Jurkat, Clone E6-1 (cell line): ENCODE data around the gene NELFE. TPM values are rescaled to one million over a fixed set of nuclear protein-coding genes. Genes with fewer than 3 reads are reported as not detected.
"Not testable (repeated sequence)": the region's sequence is repeated elsewhere in the genome, so short reads cannot be mapped to it uniquely, and the experiment has no call there.

ENCODE experiments used
- DNase-seq: peaks from one replicate; pipeline ENCODE4 v3.0.0-alpha.2; 2011; ENCODE audit warnings: low read depth, low spot score
- H3K4me3 ChIP-seq: 2 replicates; pipeline ENCODE4 v1.5.1; 2011; ENCODE audit warnings: mild to moderate bottlenecking, low read length, control low read depth, moderate library complexity
- polyA plus RNA-seq: library from polyadenylated mRNA; unstranded; fragments of >200 nt; gene quantifications from one replicate; pipeline ENCODE4 v1.2.1, GENCODE V29; 2012; ENCODE audit warnings: missing spikeins; ENCODE audit not compliant: insufficient read length, insufficient read depth

NELFE gene, protein sequence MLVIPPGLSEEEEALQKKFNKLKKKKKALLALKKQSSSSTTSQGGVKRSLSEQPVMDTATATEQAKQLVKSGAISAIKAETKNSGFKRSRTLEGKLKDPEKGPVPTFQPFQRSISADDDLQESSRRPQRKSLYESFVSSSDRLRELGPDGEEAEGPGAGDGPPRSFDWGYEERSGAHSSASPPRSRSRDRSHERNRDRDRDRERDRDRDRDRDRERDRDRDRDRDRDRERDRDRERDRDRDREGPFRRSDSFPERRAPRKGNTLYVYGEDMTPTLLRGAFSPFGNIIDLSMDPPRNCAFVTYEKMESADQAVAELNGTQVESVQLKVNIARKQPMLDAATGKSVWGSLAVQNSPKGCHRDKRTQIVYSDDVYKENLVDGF
- polyA plus RNA-seq: 208 TPM

DNA sequence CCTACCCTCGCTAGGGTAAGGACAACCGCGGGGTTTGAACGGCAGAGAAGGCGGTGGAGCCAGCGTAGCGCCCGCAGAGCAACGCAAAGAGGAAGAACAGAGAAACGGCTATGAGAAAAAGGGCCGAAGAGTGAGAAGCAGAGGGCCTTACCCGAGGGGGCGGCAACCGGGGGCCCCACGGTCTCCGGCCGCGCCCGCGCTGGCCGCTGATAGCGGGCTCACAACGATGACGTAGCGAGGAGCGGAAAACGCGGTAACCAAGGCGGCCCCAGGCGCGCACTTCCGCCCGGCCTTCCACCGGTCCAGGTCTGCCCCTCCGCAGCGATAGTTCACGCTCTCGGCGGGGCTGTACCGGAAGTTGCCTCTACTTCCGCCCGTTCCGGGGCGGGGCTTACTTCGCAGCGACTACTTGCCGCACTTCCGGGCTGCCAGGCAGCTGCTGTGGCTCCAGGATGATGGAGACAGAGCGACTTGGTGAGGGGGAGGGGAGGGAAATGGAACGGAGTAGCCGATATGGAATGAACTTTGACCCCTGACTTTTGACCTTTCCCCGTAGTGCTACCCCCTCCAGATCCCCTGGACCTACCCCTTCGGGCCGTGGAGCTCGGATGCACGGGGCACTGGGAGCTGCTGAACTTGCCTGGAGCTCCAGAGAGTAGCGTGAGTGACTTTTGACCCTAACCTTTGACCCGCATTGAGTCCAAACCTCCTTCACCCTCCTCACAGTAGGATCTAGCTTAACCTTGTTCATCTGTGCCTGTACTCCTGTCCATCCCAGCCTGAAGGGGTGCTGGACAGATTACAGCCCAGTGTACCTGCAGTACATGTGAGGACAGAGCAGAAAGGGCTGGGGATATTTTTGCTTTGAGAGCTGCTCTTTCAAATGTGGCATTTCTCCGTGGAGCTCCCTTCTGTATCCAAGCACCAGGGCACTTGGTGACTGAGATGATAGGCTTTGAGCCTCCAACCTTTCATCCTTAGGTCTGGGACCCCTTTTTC, at the start of gene NELFE, which contains the start of gene SKIC2:
TSS of gene NELFE (minus strand) at position 231 of the 999 bp plus-strand sequence. CDS start 525 bp downstream, outside the sequence.
TSS of gene SKIC2 (plus strand) at position 435 of the 999 bp plus-strand sequence. CDS start at position 453, 18 bp downstream.
- peak within 1 kb of the TSS; percentile 99 for H3K4me3 ChIP-seq
- DNase-seq: peak; percentile 96

DNA sequence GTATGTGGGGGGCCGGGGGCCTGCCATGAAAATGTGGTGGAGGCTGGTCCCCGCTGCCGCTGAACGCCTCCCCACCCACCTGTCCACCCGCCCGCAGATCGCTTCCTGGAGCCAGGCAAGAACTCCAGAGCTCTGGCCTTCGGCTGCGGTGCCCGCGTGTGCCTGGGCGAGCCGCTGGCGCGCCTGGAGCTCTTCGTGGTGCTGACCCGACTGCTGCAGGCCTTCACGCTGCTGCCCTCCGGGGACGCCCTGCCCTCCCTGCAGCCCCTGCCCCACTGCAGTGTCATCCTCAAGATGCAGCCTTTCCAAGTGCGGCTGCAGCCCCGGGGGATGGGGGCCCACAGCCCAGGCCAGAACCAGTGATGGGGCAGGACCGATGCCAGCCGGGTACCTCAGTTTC, 49.3 kb upstream of the NELFE start:
- H3K4me3 ChIP-seq, DNase-seq: not testable (repeated sequence)

DNA sequence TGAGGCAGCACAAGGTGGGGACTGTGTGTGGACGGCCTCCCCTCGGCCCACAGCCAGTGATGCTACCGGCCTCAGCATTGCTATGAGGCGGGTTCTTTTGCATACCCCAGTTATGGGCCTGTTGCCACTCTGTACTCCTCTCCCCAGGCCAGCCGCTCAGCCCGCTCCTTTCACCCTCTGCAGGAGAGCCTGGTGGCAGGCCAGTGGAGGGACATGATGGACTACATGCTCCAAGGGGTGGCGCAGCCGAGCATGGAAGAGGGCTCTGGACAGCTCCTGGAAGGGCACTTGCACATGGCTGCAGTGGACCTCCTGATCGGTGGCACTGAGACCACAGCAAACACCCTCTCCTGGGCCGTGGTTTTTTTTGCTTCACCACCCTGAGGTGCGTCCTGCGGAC, 48.3 kb upstream of the NELFE start:
- H3K4me3 ChIP-seq, DNase-seq: not testable (repeated sequence)

DNA sequence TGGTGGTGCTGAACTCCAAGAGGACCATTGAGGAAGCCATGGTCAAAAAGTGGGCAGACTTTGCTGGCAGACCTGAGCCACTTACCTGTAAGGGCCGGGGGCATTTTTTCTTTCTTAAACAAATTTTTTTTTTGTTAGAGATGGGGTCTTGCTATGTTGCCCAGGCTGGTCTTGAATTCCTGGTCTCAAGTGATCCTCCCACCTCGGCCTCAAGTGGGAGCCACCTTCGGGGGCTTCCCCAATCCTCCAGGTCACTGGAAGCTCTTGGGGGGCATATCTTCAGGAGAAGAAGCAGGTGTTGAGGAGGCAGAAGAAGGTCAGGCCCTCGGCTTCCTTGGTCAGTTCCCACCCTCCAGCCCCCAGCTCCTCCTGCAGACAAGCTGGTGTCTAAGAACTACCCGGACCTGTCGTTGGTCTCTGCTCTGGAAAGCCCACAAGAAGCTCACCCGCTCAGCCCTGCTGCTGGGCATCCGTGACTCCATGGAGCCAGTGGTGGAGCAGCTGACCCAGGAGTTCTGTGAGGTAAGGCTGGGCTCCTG, 47.3 kb upstream of the NELFE start:
- H3K4me3 ChIP-seq, DNase-seq: not testable (repeated sequence)

DNA sequence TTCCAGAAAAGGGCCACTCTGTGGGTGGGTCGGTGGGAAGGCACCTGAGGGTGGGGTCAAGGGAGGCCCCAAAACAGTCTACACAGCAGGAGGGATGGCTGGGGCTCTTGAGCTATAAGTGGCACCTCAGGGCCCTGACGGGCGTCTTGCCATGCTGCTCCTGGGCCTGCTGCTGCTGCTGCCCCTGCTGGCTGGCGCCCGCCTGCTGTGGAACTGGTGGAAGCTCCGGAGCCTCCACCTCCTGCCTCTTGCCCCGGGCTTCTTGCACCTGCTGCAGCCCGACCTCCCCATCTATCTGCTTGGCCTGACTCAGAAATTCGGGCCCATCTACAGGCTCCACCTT, 46.7 kb upstream of the NELFE start:
- not testable (repeated sequence) for H3K4me3 ChIP-seq, DNase-seq

DNA sequence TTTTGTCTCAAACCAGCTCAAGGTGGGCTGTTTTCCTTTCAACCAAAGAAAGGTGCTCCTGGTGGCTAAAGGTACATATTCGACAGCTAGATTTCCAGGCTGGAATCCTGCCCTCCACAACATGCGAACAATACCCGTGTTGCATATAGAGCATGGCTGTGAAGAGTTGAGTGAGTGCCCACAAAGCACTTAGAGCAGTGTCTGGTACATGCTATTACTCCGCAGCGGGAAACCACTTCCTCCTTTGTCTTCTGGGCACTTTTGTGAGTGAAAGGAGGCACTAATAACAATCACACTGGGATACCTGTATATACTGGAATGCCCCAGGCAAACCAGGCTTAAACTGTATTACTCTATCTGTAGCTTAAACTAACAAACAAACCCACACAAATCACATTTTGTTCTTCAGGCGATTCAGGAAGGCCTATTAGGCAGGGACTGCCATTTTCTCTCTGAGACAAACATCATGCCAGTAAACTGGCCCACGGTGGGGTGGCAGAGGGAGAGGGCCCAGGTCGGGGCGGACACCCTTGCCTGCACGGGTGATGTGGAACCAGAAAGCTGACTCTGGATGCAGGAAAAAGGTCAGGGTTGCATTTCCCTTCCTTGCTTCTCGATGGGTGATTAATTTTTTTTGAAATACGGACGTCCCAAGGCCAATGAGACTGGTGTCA, 46.2 kb upstream of the NELFE start:
- not testable (repeated sequence) for DNase-seq, H3K4me3 ChIP-seq

DNA sequence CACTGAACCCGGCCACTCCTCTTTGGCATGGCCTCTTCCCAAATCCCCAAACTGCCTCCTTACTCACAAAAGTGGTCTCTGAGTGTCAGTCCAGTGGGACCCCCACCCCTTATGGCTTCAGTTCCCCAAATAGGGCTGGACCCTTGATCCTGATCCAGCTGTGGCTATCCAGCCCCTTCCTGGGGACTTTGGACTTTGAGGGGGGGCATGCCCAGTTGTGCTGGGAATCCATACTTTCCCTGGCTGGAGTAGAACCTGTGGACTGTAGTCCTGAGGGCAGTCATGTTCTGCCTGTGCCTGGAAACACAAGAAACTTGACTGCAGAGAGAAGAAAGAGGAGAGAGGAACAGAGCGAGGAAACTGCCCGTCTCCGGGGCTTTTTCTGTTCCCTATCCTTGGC, 45.6 kb upstream of the NELFE start:
- not testable (repeated sequence) for H3K4me3 ChIP-seq

DNA sequence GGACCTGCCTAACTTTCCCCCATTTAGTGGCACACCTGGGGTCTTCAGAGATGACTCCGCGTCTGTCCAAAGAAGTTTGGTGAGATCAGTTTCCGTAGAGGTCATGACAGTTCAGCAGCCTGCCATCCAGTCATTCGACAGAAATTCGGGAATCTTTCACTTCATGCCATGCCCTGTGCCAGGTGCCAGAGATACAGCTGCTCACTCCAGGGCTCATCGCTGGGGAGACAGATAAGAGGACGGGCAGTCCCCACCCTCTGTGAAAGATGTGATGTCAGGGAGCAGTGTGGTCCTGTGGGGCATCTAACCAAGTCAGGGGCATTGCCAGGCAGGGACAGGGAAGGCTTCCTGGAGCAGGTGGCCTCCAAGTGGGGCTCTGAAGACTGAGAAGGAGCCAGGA, 44.5 kb upstream of the NELFE start:
- H3K4me3 ChIP-seq, DNase-seq: not testable (repeated sequence)

More for the DNA sequence above, 45.6 kb upstream of the NELFE start:
- DNase-seq: not testable (repeated sequence)

DNA sequence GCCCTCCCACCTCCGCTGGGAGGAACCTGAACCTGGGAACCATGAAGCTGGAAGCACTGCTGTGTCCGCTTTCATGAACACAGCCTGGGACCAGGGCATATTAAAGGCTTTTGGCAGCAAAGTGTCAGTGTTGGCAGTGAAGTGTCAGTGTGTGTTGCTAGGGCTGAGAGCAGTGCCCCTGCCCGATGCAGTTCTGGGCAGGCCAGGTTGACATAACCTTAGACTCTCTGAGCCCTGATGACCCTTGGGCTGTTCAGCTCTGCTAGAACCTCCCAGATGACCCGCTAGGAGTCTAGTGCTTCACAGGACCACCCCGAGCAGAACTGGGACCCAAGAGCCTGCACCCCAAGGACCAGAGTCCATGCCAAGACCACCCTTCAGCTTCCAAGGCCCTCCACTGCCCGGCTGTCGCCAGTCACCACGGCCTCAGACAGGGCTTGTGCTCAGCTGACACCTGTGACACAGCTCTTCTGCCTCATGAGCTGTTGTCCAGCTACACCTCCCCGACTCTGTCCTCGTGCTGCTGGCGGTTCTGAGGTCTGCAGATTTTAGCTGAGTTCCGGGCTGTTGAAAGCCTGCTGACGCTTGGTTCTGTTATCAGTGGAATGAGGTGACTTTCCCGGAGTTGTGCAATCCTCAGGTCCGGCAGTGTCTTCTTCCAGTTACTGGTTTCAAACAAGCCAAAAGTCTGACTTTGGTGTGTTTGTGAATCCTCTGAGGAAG, 43.9 kb upstream of the NELFE start:
- not testable (repeated sequence) for H3K4me3 ChIP-seq

DNA sequence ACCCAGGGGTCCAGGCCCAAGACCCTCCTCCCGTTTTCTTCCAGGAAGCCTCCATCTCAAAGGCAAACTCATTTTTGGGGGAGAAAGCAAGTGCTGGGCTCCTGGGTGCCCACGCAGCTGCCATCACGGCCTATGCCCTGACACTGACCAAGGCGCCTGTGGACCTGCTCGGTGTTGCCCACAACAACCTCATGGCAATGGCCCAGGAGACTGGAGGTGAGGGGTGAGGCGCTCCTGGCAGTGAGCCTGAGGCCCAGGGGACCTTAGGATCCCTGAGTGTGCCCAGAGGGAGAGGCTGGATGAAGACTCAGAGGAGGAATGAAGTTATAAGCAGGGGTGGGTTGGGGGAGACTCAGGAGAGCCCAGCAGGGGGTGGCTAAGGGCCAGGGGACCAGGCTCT, 37.6 kb upstream of the NELFE start:
- DNase-seq, H3K4me3 ChIP-seq: not testable (repeated sequence)

More for the DNA sequence above, 43.9 kb upstream of the NELFE start:
- DNase-seq: not testable (repeated sequence)

DNA sequence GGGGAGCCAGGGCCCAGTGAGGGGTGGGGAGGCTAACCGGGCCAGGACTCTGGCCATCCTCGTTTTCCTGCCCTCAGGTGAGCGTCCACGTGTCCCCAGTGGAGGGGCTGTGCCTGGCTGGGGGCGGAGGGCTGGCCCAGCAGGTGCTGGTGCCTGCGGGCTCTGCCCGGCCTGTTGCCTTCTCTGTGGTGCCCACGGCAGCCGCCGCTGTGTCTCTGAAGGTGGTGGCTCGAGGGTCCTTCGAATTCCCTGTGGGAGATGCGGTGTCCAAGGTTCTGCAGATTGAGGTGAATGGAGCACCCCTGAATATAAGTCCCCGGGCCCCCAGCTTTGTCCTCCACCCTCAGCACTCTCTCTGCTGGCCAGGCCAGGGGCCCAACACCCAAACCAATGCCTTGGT, 35.6 kb upstream of the NELFE start:
- H3K4me3 ChIP-seq, DNase-seq: not testable (repeated sequence)

DNA sequence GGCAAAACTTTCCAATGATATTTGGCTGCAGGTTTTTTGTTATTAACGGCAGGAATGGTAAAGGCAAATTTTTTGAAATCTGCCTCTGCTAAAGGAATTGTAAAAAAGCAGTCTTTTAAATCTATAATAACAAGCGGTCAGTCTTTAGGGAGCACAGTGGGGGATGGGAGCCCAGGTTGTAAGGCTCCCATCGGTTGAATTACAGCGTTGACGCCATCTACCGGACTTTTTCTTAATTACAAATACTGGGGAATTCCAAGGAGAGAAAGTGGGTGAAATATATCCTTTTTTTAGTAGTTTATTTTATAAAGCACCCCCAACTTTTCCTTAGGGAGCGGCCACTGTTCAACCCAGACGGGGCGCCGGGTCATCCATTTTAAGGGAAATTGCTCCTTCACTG, 30.6 kb upstream of the NELFE start:
- DNase-seq, H3K4me3 ChIP-seq: not testable (repeated sequence)

DNA sequence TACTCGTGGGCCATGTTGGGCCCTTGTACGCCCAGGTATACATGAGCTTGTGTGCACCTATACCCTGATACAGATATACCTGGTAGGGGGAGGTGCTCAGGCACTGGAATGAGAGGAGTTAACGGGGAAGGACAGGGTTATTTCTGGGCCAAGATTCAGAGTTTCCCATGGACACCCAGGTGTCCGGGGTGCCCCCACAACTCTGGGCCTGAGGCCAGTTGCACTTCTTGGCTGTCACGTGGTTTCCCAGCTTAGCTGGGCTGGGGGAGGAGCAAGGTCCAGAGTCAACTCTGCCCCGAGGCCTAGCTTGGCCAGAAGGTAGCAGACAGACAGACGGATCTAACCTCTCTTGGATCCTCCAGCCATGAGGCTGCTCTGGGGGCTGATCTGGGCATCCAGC, 23.0 kb upstream of the NELFE start, which contains the start of gene C4A:
TSS of gene C4A (plus strand) at position 314 of the 400 bp plus-strand sequence. CDS start at position 365, 51 bp downstream.
- not testable (repeated sequence) for H3K4me3 ChIP-seq, DNase-seq

DNA sequence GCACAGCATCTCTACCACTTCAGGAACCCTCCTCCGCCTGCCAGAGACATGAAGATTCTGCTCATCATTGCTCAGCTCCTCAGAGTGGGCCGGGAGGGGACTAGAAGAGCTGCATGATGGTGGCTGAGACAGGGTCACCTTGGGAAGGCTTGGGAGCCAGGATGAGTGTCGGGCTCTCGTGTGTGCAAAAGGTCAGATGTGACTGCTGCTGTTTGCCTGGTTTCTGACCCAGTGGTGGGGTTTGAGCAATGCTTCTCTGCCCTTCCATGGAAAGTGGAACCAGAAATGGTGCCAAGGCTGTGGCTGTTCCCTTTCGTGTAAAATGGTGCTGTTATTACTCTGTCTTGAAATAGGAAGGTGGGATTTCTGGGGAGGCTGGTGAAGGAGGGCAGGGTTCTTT, 22.2 kb upstream of the NELFE start:
- H3K4me3 ChIP-seq: not testable (repeated sequence)

DNA sequence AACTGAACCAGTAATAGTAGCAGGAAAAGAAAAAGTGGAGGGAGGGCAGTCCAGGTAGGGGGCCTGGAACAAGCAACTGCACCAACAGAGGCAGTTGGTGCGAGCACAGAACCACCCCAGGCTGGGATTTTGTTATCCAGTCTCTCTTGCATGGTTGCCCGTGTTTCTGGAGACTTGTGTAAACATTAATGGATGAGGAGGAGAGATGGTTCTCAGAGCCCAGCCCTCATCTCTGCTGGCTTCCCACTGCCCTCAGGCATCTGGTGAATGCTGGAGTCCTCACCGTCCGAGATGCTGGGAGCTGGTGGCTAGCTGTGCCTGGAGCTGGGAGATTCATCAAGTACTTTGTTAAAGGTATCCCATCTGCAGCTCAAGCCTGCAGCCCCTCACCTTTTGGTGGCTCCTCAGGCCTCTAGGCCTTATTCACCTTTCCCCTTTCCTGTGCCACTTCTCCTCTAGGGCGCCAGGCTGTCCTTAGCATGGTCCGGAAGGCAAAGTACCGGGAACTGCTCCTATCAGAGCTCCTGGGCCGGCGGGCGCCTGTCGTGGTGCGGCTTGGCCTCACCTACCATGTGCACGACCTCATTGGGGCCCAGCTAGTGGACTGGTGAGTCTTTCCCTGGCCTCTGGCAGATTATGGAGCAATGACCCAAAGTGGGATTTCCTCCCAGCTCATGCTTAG, 21.6 kb upstream of the NELFE start:
- not testable (repeated sequence) for DNase-seq, H3K4me3 ChIP-seq

More for the DNA sequence above, 22.2 kb upstream of the NELFE start:
- not testable (repeated sequence) for DNase-seq

DNA sequence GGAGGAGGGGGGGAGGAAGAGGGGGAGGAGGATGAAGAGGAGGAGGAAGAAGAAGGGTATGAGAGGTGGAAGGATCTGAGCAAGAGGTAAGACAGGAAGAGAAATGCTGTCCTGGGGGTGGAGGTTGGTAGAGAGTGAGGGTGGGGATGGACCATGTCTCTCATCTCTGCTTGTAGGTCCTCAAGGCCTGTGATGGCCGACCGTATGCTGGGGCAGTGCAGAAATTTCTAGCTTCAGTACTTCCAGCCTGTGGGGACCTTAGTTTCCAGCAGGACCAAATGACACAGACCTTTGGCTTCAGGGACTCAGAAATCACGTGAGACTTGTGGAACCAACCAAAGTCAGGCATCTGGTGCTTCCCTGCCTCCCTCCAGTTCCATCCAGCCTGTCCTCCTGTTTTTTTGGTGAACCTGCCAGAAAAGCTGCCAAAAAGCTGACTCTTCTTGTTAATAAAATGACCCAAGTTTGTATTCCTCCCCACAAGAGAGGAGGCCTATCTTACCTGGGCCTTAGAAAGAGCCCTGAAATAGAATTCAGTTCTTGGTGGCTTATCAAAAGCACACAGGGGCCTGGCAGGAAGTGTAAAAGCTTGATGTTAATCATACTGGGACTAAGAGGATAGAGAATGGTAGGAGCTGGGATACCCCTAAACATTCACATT, 20.6 kb upstream of the NELFE start:
- no peak overlapping the region for H3K4me3 ChIP-seq
- DNase-seq: no peak

DNA sequence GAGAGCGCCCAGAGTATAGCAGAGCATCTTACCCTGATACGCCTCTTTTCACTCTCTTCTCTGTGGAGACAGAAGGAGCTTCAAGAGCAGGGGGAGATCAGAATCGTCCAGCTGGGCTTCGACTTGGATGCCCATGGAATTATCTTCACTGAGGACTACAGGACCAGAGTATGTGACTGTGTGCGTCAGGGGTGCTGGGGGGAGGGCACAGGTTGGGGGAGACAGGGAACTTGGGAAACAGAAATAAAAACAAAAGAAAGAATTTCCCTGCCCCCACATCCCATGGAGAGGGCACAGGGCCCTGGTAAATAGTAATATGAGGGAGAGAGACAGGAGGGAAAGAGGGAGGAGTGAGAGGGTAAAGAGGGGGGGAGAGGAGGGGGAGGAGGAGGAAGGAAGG, 20.1 kb upstream of the NELFE start:
- no peak for DNase-seq
- H3K4me3 ChIP-seq: no peak overlapping the region
